HepG2 (cell line): ENCODE data around the gene LAMTOR2. TPM values are rescaled to one million over a fixed set of nuclear protein-coding genes. Genes with fewer than 3 reads are reported as not detected.

Experiments
- HINFP ChIP-seq: sonication (generic); formaldehyde crosslinking; IDR thresholded peaks from 2 replicates; pipeline ENCODE4 v1.4.0; 2020; ENCODE audit warnings: low read depth, mild to moderate bottlenecking, missing genetic modification reagents
- KMT2A ChIP-seq: sonication (generic); formaldehyde crosslinking; IDR thresholded peaks from 2 replicates; pipeline ENCODE4 v1.4.0; 2020; ENCODE audit warnings: missing genetic modification reagents
- MEIS2 ChIP-seq: sonication (generic); formaldehyde crosslinking; IDR thresholded peaks from 2 replicates; pipeline ENCODE4 v1.9.0; 2021; ENCODE audit warnings: mild to moderate bottlenecking, missing genetic modification reagents
- MTA1 ChIP-seq: sonication (generic); formaldehyde crosslinking; IDR thresholded peaks from 2 replicates; pipeline ENCODE4 v1.4.0; 2020; ENCODE audit warnings: missing genetic modification reagents, mild to moderate bottlenecking, borderline replicate concordance
- NR2C2 ChIP-seq: sonication (generic); formaldehyde crosslinking; IDR thresholded peaks from 2 replicates; pipeline ENCODE4 v1.4.0; 2020; ENCODE audit warnings: missing genetic modification reagents, mild to moderate bottlenecking, moderate library complexity, borderline replicate concordance
- REST ChIP-seq, 2 experiments: IDR thresholded peaks; 2 replicates each; pipeline ENCODE4 v1.6.1; 2011 to 2012; ENCODE audit warnings: low read length in 2 of 2, borderline replicate concordance in 1 of 2, low read depth in 1 of 2, mild to moderate bottlenecking in 1 of 2, moderate library complexity in 1 of 2
- SIX4 ChIP-seq: sonication (generic); formaldehyde crosslinking; IDR thresholded peaks from 2 replicates; pipeline ENCODE4 v1.4.0; 2020; ENCODE audit warnings: missing genetic modification reagents
- SNRNP70 ChIP-seq: fragments of 200-400 bp; formaldehyde crosslinking; IDR thresholded peaks from 2 replicates; pipeline ENCODE4 v1.6.1; 2017; ENCODE audit warnings: mild to moderate bottlenecking, low read depth, low read length, moderate library complexity
- ZBTB42 ChIP-seq: sonication (generic); formaldehyde crosslinking; IDR thresholded peaks from 2 replicates; pipeline ENCODE4 v1.5.0; 2020; ENCODE audit warnings: mild to moderate bottlenecking, missing genetic modification reagents
- ZEB1 ChIP-seq: IDR thresholded peaks from 2 replicates; pipeline ENCODE4 v1.6.1; 2012; ENCODE audit warnings: mild to moderate bottlenecking, low read depth, inconsistent platforms; ENCODE audit not compliant: insufficient replicate concordance
- ZNF260 ChIP-seq: sonication (generic); formaldehyde crosslinking; IDR thresholded peaks from 2 replicates; pipeline ENCODE4 v1.4.0; 2020; ENCODE audit warnings: missing genetic modification reagents, low read depth, mild to moderate bottlenecking, borderline replicate concordance
- ZNF33A ChIP-seq: sonication (generic); formaldehyde crosslinking; IDR thresholded peaks from 2 replicates; pipeline ENCODE4 v1.5.1; 2020; ENCODE audit warnings: missing genetic modification reagents, mild to moderate bottlenecking, moderate library complexity, borderline replicate concordance
- ZNF816 ChIP-seq: sonication (generic); formaldehyde crosslinking; IDR thresholded peaks from 2 replicates; pipeline ENCODE4 v1.8.0; 2022; ENCODE audit warnings: missing genetic modification reagents, mild to moderate bottlenecking, borderline replicate concordance
- ZNF879 ChIP-seq: sonication (generic); formaldehyde crosslinking; IDR thresholded peaks from 2 replicates; pipeline ENCODE4 v1.8.1; 2023; ENCODE audit warnings: missing genetic modification reagents
- ZSCAN29 ChIP-seq: sonication (generic); formaldehyde crosslinking; conservative IDR thresholded peaks from 2 replicates; pipeline ENCODE4 v1.4.0; 2020; ENCODE audit warnings: mild to moderate bottlenecking, missing genetic modification reagents
- polyA plus RNA-seq, 8 experiments: library from polyadenylated mRNA; depleted of rRNA in 3 of 8; stranded (reverse) in 7 of 8; unstranded in 1 of 8; fragments of >200 nt; fragmentation: Illumina TruSeq in 4 of 8; extraction: Trizol in 4 of 8; gene quantifications; 2 replicates each; pipeline versions ENCODE4 v1.2.1 to v1.2.3, GENCODE V29; 2011 to 2016; ENCODE audit warnings: low read depth in 4 of 8, missing spikeins in 1 of 8, mixed read lengths in 1 of 8; ENCODE audit not compliant: insufficient read depth in 1 of 8
- total RNA-seq, 5 experiments: library from RNA; depleted of rRNA; stranded (reverse); fragments of >200 nt; fragmentation: Illumina TruSeq; extraction: Trizol; gene quantifications; 2 replicates each; pipeline ENCODE4 v1.2.3, GENCODE V29; 2016; ENCODE audit warnings: low read depth in 1 of 5
- TF ChIP-seq, protein P1 (sequence below): sonication (generic); formaldehyde crosslinking; IDR thresholded peaks from 2 replicates; pipeline ENCODE4 v1.5.0; 2020; ENCODE audit warnings: missing genetic modification reagents, mild to moderate bottlenecking, borderline replicate concordance
- TF ChIP-seq, protein P2 (sequence below): IDR thresholded peaks from 2 replicates; pipeline ENCODE4 v1.6.1; 2016; ENCODE audit warnings: missing compliant biosample characterization, missing genetic modification reagents, borderline replicate concordance
- TF ChIP-seq, protein P3 (sequence below): sonication (generic); formaldehyde crosslinking; IDR thresholded peaks from 2 replicates; pipeline ENCODE4 v1.8.0; 2022; ENCODE audit warnings: missing genetic modification reagents, low read depth, mild to moderate bottlenecking, borderline replicate concordance

LAMTOR2 gene
- total and polyA plus RNA-seq, 2 of the 13 experiments (the other 11 are each of a cell fraction or from before 2014, with no cell fraction given): 36.5 to 66.4 TPM

DNA sequence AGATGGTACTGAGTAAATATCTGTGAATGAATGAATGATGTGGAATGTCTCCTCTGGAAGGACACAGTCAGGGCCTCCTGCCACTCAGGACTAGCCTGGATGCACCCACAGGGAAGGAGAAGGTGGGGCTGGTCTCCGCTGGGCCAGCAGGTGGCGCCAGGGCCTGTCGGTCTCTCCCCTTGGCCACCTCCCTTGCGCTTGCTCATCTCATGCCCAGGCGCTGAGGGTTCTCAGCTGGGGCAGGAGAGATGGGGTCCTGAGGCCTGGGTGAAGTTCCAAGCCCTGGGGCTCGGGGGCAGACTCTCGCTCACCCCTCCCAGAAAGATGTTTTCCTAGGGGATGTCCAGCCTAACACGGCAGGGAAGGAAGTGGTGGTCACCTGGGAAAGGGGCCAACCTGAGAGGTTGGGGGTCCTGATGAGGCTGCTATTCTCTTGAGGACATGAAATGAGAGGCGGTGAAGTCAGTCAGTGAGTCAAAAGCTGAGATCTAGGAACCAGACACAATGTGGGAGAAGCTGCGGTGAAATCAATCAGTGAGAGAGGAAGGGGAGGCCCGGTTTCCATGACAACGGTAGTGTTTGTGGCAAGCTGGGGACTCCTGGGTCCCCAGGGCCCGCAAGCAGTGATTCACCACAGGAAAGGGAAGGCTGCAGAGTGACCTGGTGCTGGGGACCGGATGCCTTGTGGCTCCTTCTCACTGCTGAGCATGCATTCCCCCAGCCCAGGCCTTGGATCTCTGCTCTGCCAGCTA lies 42.2 kb downstream of the LAMTOR2 start (continued):
- TF ChIP-seq, protein P1, sequence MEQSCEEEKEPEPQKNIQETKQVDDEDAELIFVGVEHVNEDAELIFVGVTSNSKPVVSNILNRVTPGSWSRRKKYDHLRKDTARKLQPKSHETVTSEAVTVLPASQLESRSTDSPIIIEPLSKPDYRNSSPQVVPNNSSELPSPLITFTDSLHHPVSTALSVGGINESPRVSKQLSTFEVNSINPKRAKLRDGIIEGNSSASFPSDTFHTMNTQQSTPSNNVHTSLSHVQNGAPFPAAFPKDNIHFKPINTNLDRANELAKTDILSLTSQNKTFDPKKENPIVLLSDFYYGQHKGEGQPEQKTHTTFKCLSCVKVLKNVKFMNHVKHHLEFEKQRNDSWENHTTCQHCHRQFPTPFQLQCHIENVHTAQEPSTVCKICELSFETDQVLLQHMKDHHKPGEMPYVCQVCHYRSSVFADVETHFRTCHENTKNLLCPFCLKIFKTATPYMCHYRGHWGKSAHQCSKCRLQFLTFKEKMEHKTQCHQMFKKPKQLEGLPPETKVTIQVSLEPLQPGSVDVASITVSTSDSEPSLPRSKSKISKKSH (CRISPR knock-in tag): no peak; the same call in 1 of the 2 replicates
- TF ChIP-seq MTA1 (CRISPR knock-in tag) (no peak), ZNF260 (CRISPR knock-in tag) (no peak), MEIS2 (no peak), ZBTB42 (CRISPR knock-in tag) (no peak), ZNF816 (no peak), ZNF879 (CRISPR knock-in tag) (no peak), ZSCAN29 (CRISPR knock-in tag) (0 out of 2 replicates have a peak, but pooled peaks have one; percentile 27), ZEB1 (no peak), SIX4 (no peak), NR2C2 (0 out of 2 replicates have a peak, but pooled peaks have one; percentile 34), REST (IDR thresholded peaks at IDR 0.05; ENCODE audit: borderline replicate concordance in 1 of 2, low read depth in 1 of 2, low read length in 2 of 2) (no peak), KMT2A (CRISPR knock-in tag) (no peak), HINFP (0 out of 2 replicates have a peak, but pooled peaks have one; percentile 59), SNRNP70 (no peak), ZNF33A (CRISPR knock-in tag) (no peak)
- TF ChIP-seq, protein P2, sequence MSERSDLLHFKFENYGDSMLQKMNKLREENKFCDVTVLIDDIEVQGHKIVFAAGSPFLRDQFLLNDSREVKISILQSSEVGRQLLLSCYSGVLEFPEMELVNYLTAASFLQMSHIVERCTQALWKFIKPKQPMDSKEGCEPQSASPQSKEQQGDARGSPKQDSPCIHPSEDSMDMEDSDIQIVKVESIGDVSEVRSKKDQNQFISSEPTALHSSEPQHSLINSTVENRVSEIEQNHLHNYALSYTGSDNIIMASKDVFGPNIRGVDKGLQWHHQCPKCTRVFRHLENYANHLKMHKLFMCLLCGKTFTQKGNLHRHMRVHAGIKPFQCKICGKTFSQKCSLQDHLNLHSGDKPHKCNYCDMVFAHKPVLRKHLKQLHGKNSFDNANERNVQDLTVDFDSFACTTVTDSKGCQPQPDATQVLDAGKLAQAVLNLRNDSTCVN (CRISPR knock-in tag): no peak
- TF ChIP-seq, protein P3, sequence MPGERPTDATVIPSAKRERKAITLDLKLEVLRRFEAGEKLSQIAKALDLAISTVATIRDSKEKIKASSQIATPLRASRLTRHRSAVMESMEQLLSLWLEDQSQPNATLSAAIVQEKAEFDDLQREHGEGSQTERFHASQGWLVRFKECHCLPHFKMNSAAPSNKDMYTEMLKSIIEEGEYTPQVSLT (CRISPR knock-in tag): no peak
